Activated CD8-positive, alpha-beta memory T cell treated with anti-CD3 and anti-CD28 coated beads, Interleukin-2, amount 50 U/mL, for 48 hours (primary cell): ENCODE results near the gene NKX6-2.
"Not testable (repeated sequence)": the region's sequence is repeated elsewhere in the genome, so short reads cannot be mapped to it uniquely, and the experiment has no call there.

ENCODE experiments used
- DNase-seq: peaks from one replicate; pipeline ENCODE4 v3.0.0-alpha.2; 2020

NKX6-2 gene

GRCh38 chr10:132752378-132752777 lies 33.6 kb downstream of the NKX6-2 start:
- no peak for DNase-seq

GRCh38 chr10:132750936-132751335 lies 35.0 kb downstream of the NKX6-2 start:
- DNase-seq = no peak

DNA sequence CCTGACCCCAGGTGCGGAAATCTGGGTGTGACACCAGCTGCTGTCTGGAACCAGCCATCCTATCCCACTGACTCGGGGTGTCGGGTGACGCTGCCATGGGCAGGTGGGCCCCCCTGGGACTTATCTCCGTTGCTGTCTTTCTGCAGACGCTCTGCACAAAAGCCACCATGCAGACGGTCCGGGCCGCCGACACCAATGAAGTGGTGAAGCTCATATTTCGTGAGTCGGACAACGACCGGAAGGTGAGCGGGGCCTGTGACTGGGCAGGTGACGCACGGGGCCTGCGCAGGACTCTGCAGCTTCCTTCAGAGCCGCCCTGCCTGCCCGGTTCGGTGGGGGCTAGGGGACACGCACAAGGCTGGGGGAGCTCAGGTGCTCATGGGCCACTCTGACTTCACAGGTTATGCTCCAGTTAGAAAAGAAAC lies 36.6 kb downstream of the NKX6-2 start:
- DNase-seq = no peak

DNA sequence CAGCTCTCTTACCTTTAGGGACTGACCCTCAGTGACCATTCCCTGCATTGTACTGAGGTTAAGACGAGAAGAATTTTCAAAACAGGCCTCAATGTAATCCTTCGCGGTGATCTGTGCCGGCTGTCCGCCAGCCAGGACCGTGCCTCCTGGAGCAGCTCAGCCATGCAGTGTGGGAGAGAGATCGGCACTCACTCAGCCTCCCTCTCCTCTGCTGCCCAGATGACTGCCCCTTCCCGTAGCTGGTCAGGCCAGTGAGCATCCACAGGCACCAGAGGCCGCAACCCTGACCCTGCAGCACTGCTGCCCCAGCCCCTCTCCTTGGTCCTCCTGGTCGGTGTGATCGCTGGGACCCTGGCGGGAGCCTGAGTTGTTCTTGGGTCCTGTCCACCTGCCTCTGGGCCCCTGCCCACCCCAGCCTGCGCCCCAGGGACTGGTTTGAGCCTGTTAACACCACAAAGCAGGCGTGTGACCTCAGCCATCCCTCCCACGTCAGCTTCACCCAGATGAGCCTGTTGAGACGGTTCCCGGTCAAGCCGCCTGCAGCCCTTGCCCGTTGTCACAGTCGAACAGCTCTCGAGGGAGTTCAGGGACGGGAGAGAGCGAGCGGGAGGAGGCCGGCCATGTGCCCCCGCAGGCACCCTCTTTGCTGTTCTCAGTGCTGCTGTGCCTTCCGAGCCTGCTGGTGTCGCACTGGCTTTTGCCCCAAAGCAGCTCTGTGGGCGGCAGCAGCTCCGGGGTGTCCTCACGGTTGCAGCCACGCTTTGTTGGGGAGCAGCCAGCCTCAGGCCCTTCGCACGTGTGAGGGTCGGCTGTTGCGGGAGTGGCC lies 37.2 kb downstream of the NKX6-2 start:
- DNase-seq = no peak

- DNase-seq = no peak
Observed at GRCh38 chr10:132748135-132748534, 37.8 kb downstream of the NKX6-2 start.

- DNase-seq = no peak
Observed at GRCh38 chr10:132746801-132747625, 38.9 kb downstream of the NKX6-2 start.

DNA sequence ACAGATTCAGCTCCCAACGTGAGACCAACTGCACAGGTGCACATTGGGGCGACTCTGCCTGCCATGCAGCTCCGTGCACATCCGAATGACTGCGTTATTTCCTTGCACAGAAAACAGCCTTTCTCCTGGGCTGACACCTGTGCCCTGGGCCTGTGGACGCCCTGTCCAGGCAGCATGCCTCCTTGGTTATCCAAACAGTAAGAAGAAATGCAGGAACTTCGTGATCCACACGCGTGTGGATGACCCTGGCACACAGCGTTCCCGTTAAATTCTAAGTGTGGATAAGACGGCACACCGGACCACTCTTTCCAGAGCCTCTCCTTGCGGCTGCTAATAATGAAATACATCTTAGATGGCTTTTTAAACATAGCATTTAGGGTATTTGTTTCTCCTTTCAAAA lies 39.6 kb downstream of the NKX6-2 start:
- DNase-seq = no peak

- DNase-seq = no peak
Observed at GRCh38 chr10:132745971-132746370, 40.0 kb downstream of the NKX6-2 start.

- no peak for DNase-seq
Observed at GRCh38 chr10:132745511-132745910, 40.4 kb downstream of the NKX6-2 start.

DNA sequence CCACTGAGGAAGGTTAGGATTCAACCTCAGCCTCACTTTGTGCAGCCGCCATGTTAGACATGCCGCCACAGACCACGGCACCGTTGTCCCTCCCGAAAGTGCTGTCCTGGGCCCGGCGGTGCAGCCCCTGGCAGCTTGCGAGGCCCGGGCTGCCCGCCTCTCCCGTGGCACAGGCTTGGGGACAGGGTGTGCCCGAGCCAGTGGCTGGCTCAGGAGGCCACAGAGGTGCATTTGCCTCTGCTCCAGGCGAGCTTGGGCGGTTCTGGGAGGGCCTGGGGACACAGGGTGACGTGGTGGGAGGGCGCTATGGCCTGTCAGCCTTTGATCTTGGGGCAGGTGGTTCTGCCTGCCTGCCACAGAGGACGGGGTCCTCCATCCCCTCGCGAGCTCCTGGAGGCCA lies 41.1 kb downstream of the NKX6-2 start:
- no peak for DNase-seq

DNA sequence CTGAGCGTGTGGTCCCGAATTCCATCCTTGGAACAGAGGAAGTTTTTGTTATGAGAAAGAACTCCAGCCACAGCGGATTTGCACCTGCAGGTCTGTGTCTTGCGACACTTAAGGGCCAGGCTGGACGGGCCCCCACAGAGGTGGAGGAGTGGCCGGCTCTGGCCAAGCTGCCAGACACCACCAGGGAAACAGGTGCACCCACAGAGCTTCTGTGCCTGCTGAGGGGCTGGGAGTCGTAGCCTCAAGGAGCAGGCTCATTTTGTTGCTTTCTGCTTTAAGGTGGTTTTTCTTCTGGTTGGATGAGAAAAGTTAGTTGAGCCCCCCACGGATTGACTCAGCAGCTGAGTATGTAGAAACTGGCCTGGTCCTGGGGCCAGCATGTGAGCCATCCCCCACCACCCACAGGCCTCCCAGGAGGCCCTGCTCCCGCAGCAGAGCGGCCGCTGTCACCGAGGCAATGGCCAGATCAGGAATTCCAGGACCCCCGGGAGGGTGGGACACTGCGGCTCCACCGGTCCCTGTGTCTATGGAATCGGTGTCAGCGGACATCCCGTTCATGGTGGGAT lies 41.9 kb downstream of the NKX6-2 start:
- no peak for DNase-seq

DNA sequence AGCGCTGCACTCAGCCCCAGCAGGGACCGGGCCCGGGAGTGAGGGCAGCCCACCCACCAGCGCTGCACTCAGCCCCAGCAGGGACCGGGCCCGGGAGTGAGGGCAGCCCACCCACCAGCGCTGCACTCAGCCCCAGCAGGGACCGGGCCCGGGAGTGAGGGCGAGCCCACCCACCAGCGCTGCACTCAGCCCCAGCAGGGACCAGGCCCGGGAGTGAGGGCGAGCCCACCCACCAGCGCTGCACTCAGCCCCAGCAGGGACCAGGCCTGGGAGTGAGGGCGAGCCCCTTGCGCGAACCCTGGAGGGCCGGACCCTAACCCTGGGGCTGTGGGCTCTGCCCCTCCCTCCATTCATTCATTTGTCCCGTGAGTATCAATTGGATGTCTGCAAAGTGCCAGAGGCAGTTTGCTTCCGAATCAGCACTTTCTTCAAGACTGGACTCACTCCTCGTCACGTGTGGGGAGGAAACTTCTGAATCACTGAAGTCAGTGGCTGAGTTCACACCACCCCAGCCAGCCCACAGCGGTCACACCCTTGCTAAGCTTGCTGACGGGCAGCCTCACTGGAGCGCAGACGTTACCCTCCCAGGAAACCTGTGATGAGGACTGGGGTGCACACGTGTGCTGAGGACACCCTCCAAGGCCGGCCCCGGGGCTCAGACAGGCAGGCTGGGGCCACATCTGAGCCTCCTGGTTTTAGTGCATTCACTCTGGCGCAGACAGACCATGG lies 42.6 kb downstream of the NKX6-2 start:
- not testable (repeated sequence) for DNase-seq

GRCh38 chr10:132742837-132743194 lies 43.1 kb downstream of the NKX6-2 start:
- no peak for DNase-seq

DNA sequence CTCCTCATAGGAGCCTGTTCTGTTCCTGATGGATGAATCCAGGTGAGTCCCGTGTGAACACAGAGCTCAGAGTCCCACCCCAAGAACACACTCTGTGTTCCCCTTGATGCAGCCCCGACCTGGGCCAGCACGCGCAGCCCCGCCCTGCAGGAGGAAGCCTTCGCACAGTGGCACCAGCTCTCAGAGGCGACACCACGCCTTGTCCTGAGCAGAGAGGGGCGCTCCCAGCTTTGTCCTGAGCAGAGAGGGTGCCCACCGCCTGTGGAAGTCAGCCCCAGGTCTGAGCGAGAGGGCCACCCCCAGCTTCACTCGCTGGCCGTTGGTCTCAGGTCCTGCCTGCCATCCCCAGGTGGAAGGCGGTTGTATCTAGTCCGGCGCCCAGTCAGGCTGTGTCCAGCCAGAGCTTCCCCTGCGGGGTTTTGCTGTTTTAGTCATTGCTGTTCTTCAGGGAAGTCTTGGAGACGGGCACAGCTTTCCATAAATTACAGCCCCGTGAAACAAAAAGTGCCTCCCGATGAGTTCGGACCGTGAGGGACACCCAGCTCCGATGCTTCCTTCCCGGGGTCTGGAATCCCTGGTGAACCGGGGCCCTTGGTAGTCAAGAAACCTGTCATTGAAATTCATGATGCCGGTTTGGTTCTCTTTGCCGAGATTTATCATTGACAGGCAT lies 43.6 kb downstream of the NKX6-2 start:
- no peak for DNase-seq

GRCh38 chr10:132740588-132740987 lies 45.4 kb downstream of the NKX6-2 start:
- no peak for DNase-seq

DNA sequence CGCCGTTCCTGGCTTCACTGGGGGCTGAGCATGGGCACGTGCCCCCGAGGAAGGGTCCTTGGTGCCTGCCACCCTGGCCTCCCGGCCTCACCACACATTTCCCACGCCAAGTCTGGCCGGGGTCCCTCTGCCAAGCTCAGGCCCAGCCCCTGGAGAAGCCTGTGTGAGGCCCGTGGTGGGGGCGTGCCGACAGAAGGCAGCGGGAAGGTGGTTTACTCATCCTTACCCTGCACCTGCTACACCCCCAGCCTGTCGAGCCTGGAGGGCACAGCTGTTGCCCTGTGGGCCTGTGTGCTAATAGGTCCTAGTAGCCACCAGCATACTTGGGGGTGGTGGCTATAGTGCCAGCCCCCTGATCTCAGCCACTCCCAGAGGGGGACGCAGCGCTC lies 46.7 kb downstream of the NKX6-2 start:
- DNase-seq = no peak

GRCh38 chr10:132738454-132739224 lies 47.3 kb downstream of the NKX6-2 start:
- no peak for DNase-seq

DNA sequence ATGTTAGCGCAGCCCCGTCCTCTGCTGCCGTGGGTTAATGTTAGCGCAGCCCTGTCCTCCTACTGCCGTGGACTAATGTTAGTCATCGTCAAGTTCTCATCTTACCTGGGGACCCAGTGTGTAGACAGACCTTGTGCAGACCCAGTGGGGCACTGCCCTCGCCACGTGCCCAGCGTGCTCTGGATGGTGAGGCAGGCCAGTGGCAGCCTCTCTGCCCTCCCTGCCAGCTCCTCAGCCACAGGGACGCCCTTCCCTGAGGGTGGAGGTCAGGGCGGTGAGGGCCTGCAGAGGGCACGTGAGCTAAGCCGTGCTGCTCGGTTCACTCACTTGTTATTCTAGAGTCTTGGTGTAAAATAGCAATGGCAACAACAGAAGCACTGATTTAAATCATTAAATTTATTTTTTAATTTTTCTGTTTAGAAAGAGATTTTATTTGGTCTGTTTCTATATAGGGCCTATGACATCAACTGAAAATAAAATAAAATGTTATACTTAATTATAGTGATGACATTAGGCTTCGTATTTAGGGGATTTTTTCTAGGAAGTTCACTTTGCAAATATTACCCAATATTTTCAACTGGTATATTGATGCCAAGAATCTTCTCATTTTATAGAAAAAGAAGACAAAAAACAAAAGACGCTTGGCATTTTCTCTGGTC lies 48.4 kb downstream of the NKX6-2 start:
- DNase-seq = no peak

- DNase-seq = no peak
Observed at GRCh38 chr10:132735923-132736391, 50.0 kb downstream of the NKX6-2 start.

DNA sequence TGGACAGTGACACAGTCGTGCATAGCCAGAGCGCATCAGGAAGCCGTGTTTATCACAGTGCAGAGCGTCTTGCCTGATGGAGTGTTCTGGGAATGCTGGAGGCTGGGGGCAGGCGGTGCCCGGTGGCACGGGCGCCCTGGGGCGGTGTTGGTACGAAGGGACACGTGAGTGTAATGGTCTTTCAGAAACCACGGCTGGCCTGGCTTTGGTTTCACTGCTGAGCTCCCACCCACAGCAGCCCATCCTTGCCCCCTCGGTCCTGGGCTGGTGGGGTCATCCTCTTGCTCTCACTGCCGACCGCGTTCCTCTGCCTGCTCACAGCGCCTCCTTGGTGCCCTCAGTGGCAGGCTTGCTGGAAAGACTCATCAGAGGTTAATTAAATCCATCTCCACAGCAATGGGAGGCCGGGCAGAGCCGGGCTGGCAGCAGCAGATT lies 50.6 kb downstream of the NKX6-2 start:
- no peak for DNase-seq

- no peak for DNase-seq
Observed at GRCh38 chr10:132733926-132734325, 52.0 kb downstream of the NKX6-2 start.
